ENCODE data around the gene USF2. TPM values are rescaled to one million over a fixed set of nuclear protein-coding genes. Genes with fewer than 3 reads are reported as not detected.
A peak's percentile ranks its signal among the peaks of the same experiment; 100 is the strongest.

The USF2 gene
- total and polyA plus RNA-seq, 2 of the 8 experiments (the other 6 are each of a cell fraction or from before 2014, with no cell fraction given): 74.1 to 109 TPM

DNA sequence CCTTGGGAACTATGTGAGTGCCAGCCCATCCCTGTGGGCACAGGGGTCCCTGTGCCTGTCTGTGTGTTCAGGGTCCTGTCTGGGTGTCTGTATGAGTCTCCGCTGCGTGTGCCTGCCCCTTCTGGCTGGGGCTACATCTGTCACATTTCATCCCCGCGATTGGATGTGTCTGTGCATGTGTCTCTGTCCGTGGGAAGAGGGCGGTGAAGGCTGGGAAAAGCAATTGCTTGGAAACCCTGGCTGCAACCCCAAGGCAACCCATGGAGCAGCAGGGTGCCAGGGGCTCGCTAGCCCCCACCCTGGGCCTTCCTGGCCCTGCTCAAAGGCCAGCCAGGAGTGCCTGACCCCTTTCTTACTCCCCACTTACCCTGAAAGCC, 24.6 kb downstream of the USF2 start:
- Histone ChIP-seq H3K27ac (ENCODE audit: low read depth, low read length) (no peak overlapping the region), H2AK5ac (ENCODE audit: low read depth, low read length) (peak overlapping the region; percentile 71; the same call in 1 of the 2 replicates), H4K20me1 (replicated peaks in 1 of 2; ENCODE audit: control insufficient read depth in 1 of 2, insufficient read depth in 2 of 2, low read length in 2 of 2) (peaks cover 0 to 14% of the 10 kb centered on the region in 2 experiments), H3K4me3 (ENCODE audit: extremely low read depth in 1 of 4, insufficient read depth in 2 of 4, low read depth in 3 of 4, low read length in 4 of 4) (no peak overlapping the region), H2BK5ac (ENCODE audit: low read depth, low read length) (peak overlapping the region; percentile 44; the same call in 1 of the 2 replicates), H3K23ac (ENCODE audit: insufficient read length) (no peak overlapping the region), H2BK20ac (ENCODE audit: low read length) (0 out of 2 replicates have a peak overlapping the region, but pooled peaks have one; percentile 55), H3K9me3 (ENCODE audit: insufficient read depth in 2 of 2, low read depth in 1 of 2, low read length in 1 of 2) (no peaks in the 10 kb centered on the region; a peak in 1 of 4 replicates), H3K4ac (replicated peaks; ENCODE audit: insufficient read length, low read depth, low read length) (peak overlapping the region; percentile 85), H4K91ac (replicated peaks; ENCODE audit: insufficient read length, low read length) (peak overlapping the region; percentile 25), H2BK15ac (ENCODE audit: low read length) (0 out of 2 replicates have a peak overlapping the region, but pooled peaks have one; percentile 46), H4K5ac (ENCODE audit: insufficient read length, low read depth, low read length) (no peak overlapping the region), H3K36me3 (ENCODE audit: control insufficient read depth in 2 of 4, insufficient read depth in 4 of 4, low read length in 3 of 4) (no peaks in the 10 kb centered on the region; a peak in 1 of 8 replicates), H2AFZ (ENCODE audit: low read length) (no peak overlapping the region), H3K4me2 (ENCODE audit: insufficient read depth in 1 of 2, low read depth in 2 of 2, low read length in 2 of 2) (no peak overlapping the region), H3K79me2 (ENCODE audit: control insufficient read depth in 1 of 2, insufficient read depth in 2 of 2, low read length in 2 of 2) (no peaks in the 10 kb centered on the region), H3K4me1 (replicated peaks in 1 of 4; ENCODE audit: control insufficient read depth in 3 of 4, insufficient read depth in 4 of 4, low read length in 3 of 4) (peaks cover 0 to 24% (median 10%) of the 10 kb centered on the region in 4 experiments; a peak in 6 of 7 replicates), H3K18ac (ENCODE audit: extremely low read depth, low read length) (0 out of 2 replicates have a peak overlapping the region, but pooled peaks have one; percentile 60), H3K23me2 (ENCODE audit: low read depth, low read length) (peaks cover 19% of the 10 kb centered on the region; the same call in 1 of the 2 replicates), H3K14ac (ENCODE audit: insufficient read length) (no peak overlapping the region), H2BK120ac (replicated peaks; ENCODE audit: low read depth, low read length) (no peak overlapping the region), H3K79me1 (ENCODE audit: low read depth, low read length) (no peaks in the 10 kb centered on the region; the same call in 1 of the 2 replicates), H2BK12ac (ENCODE audit: low read depth, low read length) (peak overlapping the region; percentile 90; the same call in 1 of the 2 replicates), H3K56ac (replicated peaks; ENCODE audit: insufficient read length, low read depth, low read length) (no peak overlapping the region), H4K8ac (ENCODE audit: extremely low read depth, insufficient read depth, low read length) (no peak overlapping the region), H3K27me3 (replicated peaks in 1 of 4; ENCODE audit: control insufficient read depth in 3 of 4, extremely low read depth in 1 of 4, insufficient read depth in 3 of 4, low read length in 3 of 4) (peaks cover 0 to 12% (median under 1%) of the 10 kb centered on the region in 4 experiments; a peak in 2 of 7 replicates), H3K9ac (replicated peaks in 1 of 4; ENCODE audit: extremely low read depth in 1 of 4, low read depth in 3 of 4, low read length in 3 of 4) (no peak overlapping the region)
- CTCF ChIA-PET (ENCODE audit: partially characterized antibody): interaction anchor here (1.1 to 1.4 kb wide), 2 partner anchors 17 to 20 kb away, joined by 4 read pairs; no protein-coding TSS in a partner anchor
- DNase-seq (ENCODE audit: low read depth in 1 of 2, low spot score in 2 of 2): no peak
- POLR2A ChIA-PET (ENCODE audit: partially characterized antibody): interaction anchor here (0.9 to 1.3 kb wide), 3 partner anchors 8 to 30 kb away, joined by 3 read pairs; no protein-coding TSS in a partner anchor
- no peak for TF ChIP-seq MAX (IDR thresholded peaks at IDR 0.05)
- no peak for TF ChIP-seq EP300 (IDR thresholded peaks at IDR 0.05; ENCODE audit: borderline replicate concordance in 1 of 2, low read depth in 2 of 2, low read length in 2 of 2)
- no peak for TF ChIP-seq JUN (IDR thresholded peaks at IDR 0.05; ENCODE audit: low read depth, low read length)
- no peak for TF ChIP-seq KDM1A (IDR thresholded peaks at IDR 0.05; ENCODE audit: borderline replicate concordance, low read length)
- FAIRE-seq: no peak
- WGBS, 2 experiments (ENCODE audit: extremely low coverage in 1 of 2, insufficient coverage in 1 of 2, insufficient read length in 1 of 2, insufficient replicate concordance in 2 of 2, low coverage in 1 of 2, low lambda C conversion rate in 2 of 2, missing lambda C conversion rate in 1 of 2): 83% methylated on average over 7 of the region's 7 CpGs; no CpG with 5 or more reads in 1 of the 2 experiments

Measured in H1 (cell line).